ENCODE measurements around the gene HNRNPL. TPM values are rescaled to one million over a fixed set of nuclear protein-coding genes. Genes with fewer than 3 reads are reported as not detected.
A peak's percentile ranks its signal among the peaks of the same experiment; 100 is the strongest.

HNRNPL gene
- total and polyA plus RNA-seq, 9 of the 15 experiments (the other 6 are each of a cell fraction or from before 2014, with no cell fraction given): 39.5 to 610 (median 299) TPM

- TF ChIP-seq ZBTB1 (CRISPR knock-in tag; IDR thresholded peaks at IDR 0.05; ENCODE audit: borderline replicate concordance, low read depth) (peak; percentile 59; the same call in 1 of the 2 replicates), FOS (IDR thresholded peaks at IDR 0.05; ENCODE audit: extremely low read depth, insufficient read length) (no peak), JUN (IDR thresholded peaks at IDR 0.05; ENCODE audit: borderline replicate concordance, low read depth, low read length) (peak; percentile 71; the same call in 1 of the 2 replicates), JUN (CRISPR knock-in tag; IDR thresholded peaks at IDR 0.05; ENCODE audit: borderline replicate concordance) (no peak), BRF1 (IDR thresholded peaks at IDR 0.05; ENCODE audit: borderline replicate concordance, extremely low read depth, insufficient read length) (no peak), KLF13 (tag; IDR thresholded peaks at IDR 0.05; ENCODE audit: borderline replicate concordance, low read depth) (peak; percentile 78), KAT2B (IDR thresholded peaks at IDR 0.05; ENCODE audit: low read depth, low read length) (no peak), ARID3B (CRISPR knock-in tag; IDR thresholded peaks at IDR 0.05; ENCODE audit: borderline replicate concordance) (no peak), SREBF2 (CRISPR knock-in tag; IDR thresholded peaks at IDR 0.05) (no peak), GABPB1 (CRISPR knock-in tag; IDR thresholded peaks at IDR 0.05) (no peak), E2F3 (CRISPR knock-in tag; IDR thresholded peaks at IDR 0.05) (peak; percentile 39; the same call in 1 of the 2 replicates), ZNF384 (IDR thresholded peaks at IDR 0.05; ENCODE audit: low read depth, low read length) (peak; percentile 97), SMAD3 (CRISPR knock-in tag; conservative IDR thresholded peaks at IDR 0.05) (peak; percentile 61; the same call in 1 of the 2 replicates), RHOXF2B (CRISPR knock-in tag; conservative IDR thresholded peaks at IDR 0.05) (no peak), SMARCA5 (IDR thresholded peaks at IDR 0.05) (no peak), RBM17 (IDR thresholded peaks at IDR 0.05; ENCODE audit: borderline replicate concordance, low read depth, low read length) (no peak), XRCC3 (IDR thresholded peaks at IDR 0.05) (no peak), CC2D1A (IDR thresholded peaks at IDR 0.05) (no peak), RBM22 (IDR thresholded peaks at IDR 0.05; ENCODE audit: low read depth, low read length, poor library complexity, severe bottlenecking) (no peak), TCFL5 (CRISPR knock-in tag; conservative IDR thresholded peaks at IDR 0.05) (no peak; the same call in 1 of the 2 replicates)
- TF ChIP-seq, protein P1, sequence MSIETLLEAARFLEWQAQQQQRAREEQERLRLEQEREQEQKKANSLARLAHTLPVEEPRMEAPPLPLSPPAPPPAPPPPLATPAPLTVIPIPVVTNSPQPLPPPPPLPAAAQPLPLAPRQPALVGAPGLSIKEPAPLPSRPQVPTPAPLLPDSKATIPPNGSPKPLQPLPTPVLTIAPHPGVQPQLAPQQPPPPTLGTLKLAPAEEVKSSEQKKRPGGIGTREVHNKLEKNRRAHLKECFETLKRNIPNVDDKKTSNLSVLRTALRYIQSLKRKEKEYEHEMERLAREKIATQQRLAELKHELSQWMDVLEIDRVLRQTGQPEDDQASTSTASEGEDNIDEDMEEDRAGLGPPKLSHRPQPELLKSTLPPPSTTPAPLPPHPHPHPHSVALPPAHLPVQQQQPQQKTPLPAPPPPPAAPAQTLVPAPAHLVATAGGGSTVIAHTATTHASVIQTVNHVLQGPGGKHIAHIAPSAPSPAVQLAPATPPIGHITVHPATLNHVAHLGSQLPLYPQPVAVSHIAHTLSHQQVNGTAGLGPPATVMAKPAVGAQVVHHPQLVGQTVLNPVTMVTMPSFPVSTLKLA (conservative IDR thresholded peaks at IDR 0.05): peak; percentile 95 to 97
- TF ChIP-seq, protein P2, sequence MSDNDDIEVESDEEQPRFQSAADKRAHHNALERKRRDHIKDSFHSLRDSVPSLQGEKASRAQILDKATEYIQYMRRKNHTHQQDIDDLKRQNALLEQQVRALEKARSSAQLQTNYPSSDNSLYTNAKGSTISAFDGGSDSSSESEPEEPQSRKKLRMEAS (CRISPR knock-in tag; IDR thresholded peaks at IDR 0.05): peak; percentile 93
- TF ChIP-seq, protein P3, sequence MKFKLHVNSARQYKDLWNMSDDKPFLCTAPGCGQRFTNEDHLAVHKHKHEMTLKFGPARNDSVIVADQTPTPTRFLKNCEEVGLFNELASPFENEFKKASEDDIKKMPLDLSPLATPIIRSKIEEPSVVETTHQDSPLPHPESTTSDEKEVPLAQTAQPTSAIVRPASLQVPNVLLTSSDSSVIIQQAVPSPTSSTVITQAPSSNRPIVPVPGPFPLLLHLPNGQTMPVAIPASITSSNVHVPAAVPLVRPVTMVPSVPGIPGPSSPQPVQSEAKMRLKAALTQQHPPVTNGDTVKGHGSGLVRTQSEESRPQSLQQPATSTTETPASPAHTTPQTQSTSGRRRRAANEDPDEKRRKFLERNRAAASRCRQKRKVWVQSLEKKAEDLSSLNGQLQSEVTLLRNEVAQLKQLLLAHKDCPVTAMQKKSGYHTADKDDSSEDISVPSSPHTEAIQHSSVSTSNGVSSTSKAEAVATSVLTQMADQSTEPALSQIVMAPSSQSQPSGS (CRISPR knock-in tag; IDR thresholded peaks at IDR 0.05): no peak
Observed at GRCh38 chr19:38849147-38849859, 483 bp downstream of the HNRNPL start (continued).
